ENCODE results near the gene COL17A1.

Gene COL17A1

DNA sequence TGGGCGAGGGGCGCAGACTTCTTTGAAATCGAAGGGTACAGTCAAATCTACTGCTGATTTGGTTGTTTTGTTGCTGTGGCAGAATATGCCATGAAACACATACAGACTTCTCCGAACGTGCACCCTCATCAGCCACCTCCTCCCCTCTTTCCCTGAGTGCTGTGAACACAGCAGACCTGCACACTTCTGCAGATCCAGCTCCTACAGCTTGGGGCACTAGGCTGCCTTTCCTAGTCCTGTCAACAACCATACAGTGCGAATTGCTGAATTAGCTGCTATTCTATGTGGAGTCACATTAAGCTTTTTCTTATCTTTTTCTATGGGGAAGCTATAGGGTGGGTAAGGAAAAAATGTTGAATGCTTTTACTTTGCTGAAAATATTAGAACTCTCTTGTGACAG is 57.5 kb downstream of the COL17A1 start:
- Histone ChIP-seq H3K27me3 (ENCODE audit: insufficient read depth, low read length) (no peaks in the 10 kb centered on the region), H3K36me3 (ENCODE audit: insufficient read depth, low read length) (peaks cover 27% of the 10 kb centered on the region; the same call in 1 of the 2 replicates), H3K9me2 (ENCODE audit: low read depth, low read length) (no peaks in the 10 kb centered on the region), H3K4me3 (ENCODE audit: low read depth, low read length, poor library complexity, severe bottlenecking) (no peak overlapping the region), H3K9ac (ENCODE audit: low read length) (no peak overlapping the region), H3K4me1 (ENCODE audit: insufficient read depth, low read length, severe bottlenecking) (no peaks in the 10 kb centered on the region), H3K9me3 (ENCODE audit: low read length) (no peaks in the 10 kb centered on the region), H3K4me2 (ENCODE audit: low read length) (no peak overlapping the region), H3K27ac (ENCODE audit: low read depth, low read length, poor library complexity, severe bottlenecking) (no peak overlapping the region), H2AFZ (ENCODE audit: low read length) (no peak overlapping the region), H3F3A (ENCODE audit: insufficient read depth, low read length) (no peaks in the 10 kb centered on the region), H3K79me2 (ENCODE audit: insufficient read depth, low read length) (no peaks in the 10 kb centered on the region), H4K20me1 (ENCODE audit: insufficient read depth, low read length) (no peaks in the 10 kb centered on the region)
- TF ChIP-seq EZH2 (IDR thresholded peaks at IDR 0.05; ENCODE audit: borderline replicate concordance, low read length) = no peak
- TF ChIP-seq, protein P1, sequence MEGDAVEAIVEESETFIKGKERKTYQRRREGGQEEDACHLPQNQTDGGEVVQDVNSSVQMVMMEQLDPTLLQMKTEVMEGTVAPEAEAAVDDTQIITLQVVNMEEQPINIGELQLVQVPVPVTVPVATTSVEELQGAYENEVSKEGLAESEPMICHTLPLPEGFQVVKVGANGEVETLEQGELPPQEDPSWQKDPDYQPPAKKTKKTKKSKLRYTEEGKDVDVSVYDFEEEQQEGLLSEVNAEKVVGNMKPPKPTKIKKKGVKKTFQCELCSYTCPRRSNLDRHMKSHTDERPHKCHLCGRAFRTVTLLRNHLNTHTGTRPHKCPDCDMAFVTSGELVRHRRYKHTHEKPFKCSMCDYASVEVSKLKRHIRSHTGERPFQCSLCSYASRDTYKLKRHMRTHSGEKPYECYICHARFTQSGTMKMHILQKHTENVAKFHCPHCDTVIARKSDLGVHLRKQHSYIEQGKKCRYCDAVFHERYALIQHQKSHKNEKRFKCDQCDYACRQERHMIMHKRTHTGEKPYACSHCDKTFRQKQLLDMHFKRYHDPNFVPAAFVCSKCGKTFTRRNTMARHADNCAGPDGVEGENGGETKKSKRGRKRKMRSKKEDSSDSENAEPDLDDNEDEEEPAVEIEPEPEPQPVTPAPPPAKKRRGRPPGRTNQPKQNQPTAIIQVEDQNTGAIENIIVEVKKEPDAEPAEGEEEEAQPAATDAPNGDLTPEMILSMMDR (IDR thresholded peaks at IDR 0.05; ENCODE audit: low read length) = peak; percentile 24

- Histone ChIP-seq H3K9me3 (ENCODE audit: low read length) (no peaks in the 10 kb centered on the region), H3K79me2 (ENCODE audit: insufficient read depth, low read length) (no peaks in the 10 kb centered on the region), H4K20me1 (ENCODE audit: insufficient read depth, low read length) (no peaks in the 10 kb centered on the region), H3K4me3 (ENCODE audit: low read depth, low read length, poor library complexity, severe bottlenecking) (no peak overlapping the region), H3K9me2 (ENCODE audit: low read depth, low read length) (no peaks in the 10 kb centered on the region), H2AFZ (ENCODE audit: low read length) (no peak overlapping the region), H3K4me2 (ENCODE audit: low read length) (no peak overlapping the region), H3K27me3 (ENCODE audit: insufficient read depth, low read length) (no peaks in the 10 kb centered on the region), H3F3A (ENCODE audit: insufficient read depth, low read length) (no peaks in the 10 kb centered on the region), H3K4me1 (ENCODE audit: insufficient read depth, low read length, severe bottlenecking) (no peaks in the 10 kb centered on the region), H3K9ac (ENCODE audit: low read length) (no peak overlapping the region), H3K27ac (ENCODE audit: low read depth, low read length, poor library complexity, severe bottlenecking) (no peak overlapping the region), H3K36me3 (ENCODE audit: insufficient read depth, low read length) (peaks cover 37% of the 10 kb centered on the region; the same call in 1 of the 2 replicates)
- TF ChIP-seq EZH2 (IDR thresholded peaks at IDR 0.05; ENCODE audit: borderline replicate concordance, low read length) = no peak
- TF ChIP-seq, protein P1 (IDR thresholded peaks at IDR 0.05; ENCODE audit: low read length) = no peak
Observed at GRCh38 chr10:104026762-104027161, 58.9 kb downstream of the COL17A1 start.

DNA sequence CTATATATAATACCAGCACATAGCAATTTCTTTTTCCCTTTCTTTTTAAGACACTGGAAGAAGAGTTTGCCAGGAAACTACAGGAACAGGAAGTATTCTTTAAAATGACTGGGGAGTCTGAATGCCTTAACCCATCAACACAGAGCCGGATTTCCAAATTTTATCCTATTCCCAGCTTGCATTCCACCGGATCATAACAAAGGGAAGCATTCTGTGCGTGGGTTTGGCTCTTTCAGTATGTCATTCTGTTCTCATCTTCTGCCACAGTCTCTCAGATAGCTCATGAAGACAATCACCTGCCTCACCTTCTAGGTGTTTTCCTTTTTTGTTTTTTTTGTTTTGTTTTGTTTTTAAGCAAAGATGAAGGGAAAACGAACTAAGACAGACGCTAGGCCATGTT is 60.2 kb downstream of the COL17A1 start:
- Histone ChIP-seq H4K20me1 (ENCODE audit: insufficient read depth, low read length) (no peaks in the 10 kb centered on the region), H3K4me2 (ENCODE audit: low read length) (no peak overlapping the region), H3K36me3 (ENCODE audit: insufficient read depth, low read length) (peaks cover 49% of the 10 kb centered on the region; the same call in 1 of the 2 replicates), H3K4me1 (ENCODE audit: insufficient read depth, low read length, severe bottlenecking) (no peaks in the 10 kb centered on the region), H2AFZ (ENCODE audit: low read length) (no peak overlapping the region), H3K4me3 (ENCODE audit: low read depth, low read length, poor library complexity, severe bottlenecking) (no peak overlapping the region), H3K9ac (ENCODE audit: low read length) (no peak overlapping the region), H3F3A (ENCODE audit: insufficient read depth, low read length) (no peaks in the 10 kb centered on the region), H3K79me2 (ENCODE audit: insufficient read depth, low read length) (no peaks in the 10 kb centered on the region), H3K27ac (ENCODE audit: low read depth, low read length, poor library complexity, severe bottlenecking) (no peak overlapping the region), H3K9me2 (ENCODE audit: low read depth, low read length) (no peaks in the 10 kb centered on the region), H3K9me3 (ENCODE audit: low read length) (no peaks in the 10 kb centered on the region), H3K27me3 (ENCODE audit: insufficient read depth, low read length) (no peaks in the 10 kb centered on the region)
- TF ChIP-seq, protein P1 (IDR thresholded peaks at IDR 0.05; ENCODE audit: low read length) = no peak
- TF ChIP-seq EZH2 (IDR thresholded peaks at IDR 0.05; ENCODE audit: borderline replicate concordance, low read length) = no peak
